Body of pancreas (tissue), 4 donors: ENCODE results near the gene AP3B1. TPM values are rescaled to one million over a fixed set of nuclear protein-coding genes. Genes with fewer than 3 reads are reported as not detected.

Source experiments
- ATAC-seq: fragments of 150-250 bp; one replicate; pipeline ENCODE4 v1.9.1; 2016
- DNase-seq, 4 donors: peaks; one replicate each; pipeline ENCODE4 v3.0.0-alpha.2; 2019
- H3K27ac ChIP-seq, 4 donors: fragments of 200-600 bp; sonication (generic); 1 replicate in 3 of 4; 2 replicates in 1 of 4; pipeline versions ENCODE4 v1.5.1 to v1.6.1; 2016 to 2019; ENCODE audit warnings: mild to moderate bottlenecking in 1 of 4, mixed read lengths in 1 of 4, moderate library complexity in 1 of 4
- H3K27me3 ChIP-seq, 2 donors: fragments of 200-600 bp; sonication (generic); one replicate each; pipeline ENCODE4 v1.6.0; 2016; ENCODE audit warnings: mild to moderate bottlenecking in 1 of 2
- H3K36me3 ChIP-seq, 2 donors: fragments of 200-600 bp; sonication (generic); replicated peaks in 1 of 2; 2 replicates each; pipeline ENCODE4 v1.5.1; 2016; ENCODE audit warnings: low read depth in 2 of 2; ENCODE audit not compliant: insufficient read depth in 1 of 2
- H3K4me1 ChIP-seq: fragments of 200-600 bp; sonication (generic); one replicate; pipeline ENCODE4 v1.6.0; 2016
- H3K4me3 ChIP-seq, 2 donors: fragments of 200-600 bp; sonication (generic); 1 replicate in 1 of 2; 2 replicates in 1 of 2; pipeline ENCODE4 v1.5.1; 2016 to 2019
- H3K9me3 ChIP-seq, 3 donors: fragments of 200-600 bp; sonication (generic); 1 replicate in 2 of 3; 2 replicates in 1 of 3; pipeline ENCODE4 v1.5.1; 2016
- CTCF ChIP-seq, 7 experiments: fragments of 450-650 bp in 4 of 7; fragments of 200-600 bp in 3 of 7; sonication (generic) in 3 of 7; IDR thresholded peaks; one replicate each; pipeline ENCODE4 v1.5.1; 2016 to 2019; ENCODE audit warnings: antibody characterized with exemption in 7 of 7
- POLR2A ChIP-seq, 3 donors: fragments of 450-650 bp; IDR thresholded peaks; one replicate each; pipeline ENCODE4 v1.6.1; 2016; ENCODE audit warnings: antibody characterized with exemption in 3 of 3, mild to moderate bottlenecking in 2 of 3
- WGBS, 2 donors: methylation state at CpG; one replicate each; pipeline ENCODE4 v1.1.5; 2017; 5-methylcytosine and 5-hydroxymethylcytosine counted together
- intact Hi-C: fragments of 100-400 bp; cut with DNase I; formaldehyde crosslinking; loops from one replicate; pipeline ENCODE4 v1.15.1; 2023
- total RNA-seq, 2 donors: library from RNA; depleted of rRNA; stranded (reverse); fragments of >200 nt; gene quantifications; one replicate each; pipeline ENCODE4 v1.1.0, GENCODE V29; 2016

AP3B1 gene
- total RNA-seq, 2 donors from 2014 or later: 23.6 to 32.3 TPM

GRCh38 chr5:78129597-78129996 lies 164.9 kb downstream of the AP3B1 start:
- no peak overlapping the region for H3K4me3 ChIP-seq
- H3K36me3 ChIP-seq: no peaks in the 10 kb centered on the region
- no peaks in the 10 kb centered on the region for H3K9me3 ChIP-seq
- intact Hi-C loops: no loop called here
- no peak for DNase-seq
- H3K27ac ChIP-seq: no peak overlapping the region
- no peak for TF ChIP-seq CTCF (IDR thresholded peaks at IDR 0.05)
- TF ChIP-seq POLR2A (IDR thresholded peaks at IDR 0.05): no peak
- no peaks in the 10 kb centered on the region for H3K4me1 ChIP-seq
- 93 to 96% methylated on average over 3 of the region's 3 CpGs for WGBS, 2 donors
- no peak for ATAC-seq
- no peaks in the 10 kb centered on the region for H3K27me3 ChIP-seq

- no peak overlapping the region for H3K4me3 ChIP-seq
- H3K27ac ChIP-seq: no peak overlapping the region
- H3K36me3 ChIP-seq: no peaks in the 10 kb centered on the region
- H3K9me3 ChIP-seq: no peaks in the 10 kb centered on the region
- WGBS, 2 donors: 87% methylated on average over 3 of the region's 3 CpGs
- H3K4me1 ChIP-seq: no peaks in the 10 kb centered on the region
- intact Hi-C loops: no loop called here
- DNase-seq (no peak), ATAC-seq (no peak)
- no peaks in the 10 kb centered on the region for H3K27me3 ChIP-seq
- TF ChIP-seq POLR2A (IDR thresholded peaks at IDR 0.05) (no peak), CTCF (IDR thresholded peaks at IDR 0.05) (no peak)
Measured at GRCh38 chr5:78127875-78128274, 166.6 kb downstream of the AP3B1 start.

- TF ChIP-seq POLR2A (IDR thresholded peaks at IDR 0.05): no peak
- TF ChIP-seq CTCF (IDR thresholded peaks at IDR 0.05): no peak
- intact Hi-C loops: no loop called here
- Histone ChIP-seq H3K27me3 (no peaks in the 10 kb centered on the region), H3K4me1 (no peaks in the 10 kb centered on the region), H3K4me3 (no peak overlapping the region), H3K27ac (no peak overlapping the region), H3K36me3 (no peaks in the 10 kb centered on the region), H3K9me3 (no peaks in the 10 kb centered on the region)
- DNase-seq (no peak), ATAC-seq (no peak)
- WGBS, 2 donors: 94 to 97% methylated on average over 1 of the region's 1 CpG
Measured at GRCh38 chr5:78126536-78126935, 168.0 kb downstream of the AP3B1 start.

GRCh38 chr5:78116167-78116566 lies 178.3 kb downstream of the AP3B1 start:
- intact Hi-C loops: no loop called here
- TF ChIP-seq CTCF (IDR thresholded peaks at IDR 0.05) (no peak), POLR2A (IDR thresholded peaks at IDR 0.05) (no peak)
- peaks cover 8% of the 10 kb centered on the region for H3K4me1 ChIP-seq
- WGBS, 2 donors: 88 to 89% methylated on average over 1 of the region's 1 CpG
- H3K4me3 ChIP-seq: no peak overlapping the region
- DNase-seq (no peak), ATAC-seq (no peak)
- no peaks in the 10 kb centered on the region for H3K27me3 ChIP-seq
- peaks cover 0 to 5% of the 10 kb centered on the region in 2 donors for H3K36me3 ChIP-seq
- no peaks in the 10 kb centered on the region for H3K9me3 ChIP-seq
- H3K27ac ChIP-seq: no peak overlapping the region

GRCh38 chr5:78113689-78114264 lies 180.7 kb downstream of the AP3B1 start:
- intact Hi-C loops: no loop called here
- no peaks in the 10 kb centered on the region for H3K9me3 ChIP-seq
- peaks cover 0 to 5% of the 10 kb centered on the region in 2 donors for H3K36me3 ChIP-seq
- H3K27ac ChIP-seq: no peak overlapping the region
- TF ChIP-seq POLR2A (IDR thresholded peaks at IDR 0.05) (no peak), CTCF (IDR thresholded peaks at IDR 0.05) (no peak)
- ATAC-seq (no peak), DNase-seq (no peak)
- no peaks in the 10 kb centered on the region for H3K27me3 ChIP-seq
- peaks cover 8% of the 10 kb centered on the region for H3K4me1 ChIP-seq
- 82 to 93% methylated on average over 5 of the region's 5 CpGs for WGBS, 2 donors
- no peak overlapping the region for H3K4me3 ChIP-seq
